GM12878 (cell line): ENCODE data around the gene MYOM1. TPM values are rescaled to one million over a fixed set of nuclear protein-coding genes. Genes with fewer than 3 reads are reported as not detected.

ENCODE experiments used
- BCLAF1 ChIP-seq: fragments of 450-650 bp; IDR thresholded peaks from 2 replicates; pipeline ENCODE4 v1.6.1; 2017; ENCODE audit warnings: antibody characterized with exemption, mild to moderate bottlenecking, moderate library complexity
- E2F4 ChIP-seq: IDR thresholded peaks from 2 replicates; pipeline ENCODE4 v1.6.1; 2012; ENCODE audit warnings: low read depth, low read length, improper control_type of control experiment
- ELK1 ChIP-seq: IDR thresholded peaks from 2 replicates; pipeline ENCODE4 v1.6.1; 2012; ENCODE audit warnings: low read depth, low read length, improper control_type of control experiment
- HDAC2 ChIP-seq: fragments of 200-600 bp; sonication (generic); IDR thresholded peaks from 2 replicates; pipeline ENCODE4 v1.6.1; 2017
- HDAC6 ChIP-seq: fragments of 200-600 bp; sonication (generic); IDR thresholded peaks from one replicate; pipeline ENCODE4 v1.8.0; 2017; ENCODE audit warnings: antibody characterized with exemption; ENCODE audit not compliant: unreplicated experiment
- IKZF2 ChIP-seq, 2 experiments: fragments of 450-650 bp; IDR thresholded peaks; 2 replicates each; pipeline ENCODE4 v1.6.1; 2017; ENCODE audit warnings: mild to moderate bottlenecking in 2 of 2, moderate library complexity in 2 of 2
- IRF3 ChIP-seq: fragments of 450-650 bp; IDR thresholded peaks from 2 replicates; pipeline ENCODE4 v1.6.1; 2014; ENCODE audit warnings: mild to moderate bottlenecking
- RAD51 ChIP-seq: fragments of 450-650 bp; IDR thresholded peaks from 2 replicates; pipeline ENCODE4 v1.6.1; 2016; ENCODE audit warnings: moderate library complexity, mild to moderate bottlenecking, inconsistent platforms
- RBBP5 ChIP-seq: fragments of 200-600 bp; sonication (generic); conservative IDR thresholded peaks from 2 replicates; pipeline ENCODE4 v1.6.1; 2016
- RELB ChIP-seq: fragments of 450-650 bp; IDR thresholded peaks from 2 replicates; pipeline ENCODE4 v1.6.1; 2017; ENCODE audit warnings: low read depth, mild to moderate bottlenecking, moderate library complexity
- SMAD1 ChIP-seq: fragments of 450-650 bp; IDR thresholded peaks from 2 replicates; pipeline ENCODE4 v1.6.1; 2018; ENCODE audit warnings: mild to moderate bottlenecking, low read depth; ENCODE audit not compliant: partially characterized antibody
- SREBF1 ChIP-seq: IDR thresholded peaks from 2 replicates; pipeline ENCODE4 v1.6.1; 2012; ENCODE audit warnings: mild to moderate bottlenecking, low read length
- TARDBP ChIP-seq: IDR thresholded peaks from 2 replicates; pipeline ENCODE4 v1.6.1; 2016; ENCODE audit warnings: borderline replicate concordance
- USF1 ChIP-seq: IDR thresholded peaks from 2 replicates; pipeline ENCODE4 v1.6.1; 2011; ENCODE audit warnings: borderline replicate concordance, low read depth, mild to moderate bottlenecking, moderate library complexity, mixed read lengths, low read length; ENCODE audit not compliant: insufficient read depth; ENCODE audit errors: extremely low read length
- YY1 ChIP-seq: IDR thresholded peaks from 2 replicates; pipeline ENCODE4 v1.6.1; 2011; ENCODE audit warnings: low read depth, mild to moderate bottlenecking, low read length
- ZNF384 ChIP-seq: IDR thresholded peaks from 2 replicates; pipeline ENCODE4 v1.6.1; 2012; ENCODE audit warnings: low read depth, mild to moderate bottlenecking, low read length, improper control_type of control experiment, borderline replicate concordance
- ZNF687 ChIP-seq: fragments of 450-650 bp; IDR thresholded peaks from 2 replicates; pipeline ENCODE4 v1.6.1; 2017; ENCODE audit warnings: mild to moderate bottlenecking, moderate library complexity
- ZZZ3 ChIP-seq: IDR thresholded peaks from 2 replicates; pipeline ENCODE4 v1.6.1; 2011; ENCODE audit warnings: low read depth; ENCODE audit not compliant: control insufficient read depth, insufficient read length
- polyA plus RNA-seq, 11 experiments: library from polyadenylated mRNA; depleted of rRNA in 4 of 11; unstranded in 6 of 11; stranded (reverse) in 5 of 11; fragments of >200 nt; fragmentation: Nextera tagmentation in 4 of 11; fragmentation: Illumina TruSeq in 1 of 11; extraction: Ambion mirVana in 4 of 11; extraction: Trizol in 1 of 11; gene quantifications; 1 replicate in 1 of 11; 2 replicates in 10 of 11; pipeline versions ENCODE4 v1.2.1 to v1.2.3, GENCODE V29; 2011 to 2016; ENCODE audit warnings: inconsistent platforms in 2 of 11, missing spikeins in 2 of 11, low read depth in 1 of 11
- total RNA-seq, 4 experiments: library from RNA; depleted of rRNA in 3 of 4; stranded (reverse); fragments of >200 nt in 3 of 4; fragmentation: Illumina TruSeq in 1 of 4; extraction: Trizol in 1 of 4; gene quantifications; 2 replicates each; pipeline versions ENCODE4 v1.2.1 to v1.2.3, GENCODE V29; 2013 to 2021

MYOM1 gene
- total and polyA plus RNA-seq, 10 of the 15 experiments (the other 5 are each of a cell fraction or from before 2014, with no cell fraction given): 0.06 to 1.0 (median 0.57) TPM

- TF ChIP-seq SMAD1 (no peak), RELB (peak; percentile 41), TARDBP (no peak), HDAC6 (no peak), RBBP5 (no peak), IRF3 (no peak), SREBF1 (no peak), E2F4 (no peak), IKZF2 (IDR thresholded peaks at IDR 0.05) (peak; percentile 82 to 88), HDAC2 (no peak), ZZZ3 (no peak), ELK1 (no peak), RAD51 (no peak), BCLAF1 (no peak), USF1 (no peak), ZNF687 (no peak; the same call in 1 of the 2 replicates), YY1 (no peak), ZNF384 (no peak)
Observed at GRCh38 chr18:3037423-3037915, 182.3 kb downstream of the MYOM1 start (continued).
